Stimulated activated CD8-positive, alpha-beta memory T cell treated with anti-CD3 and anti-CD28 coated beads, Interleukin-15, amount 100 ng/mL, for 1 hour (primary cell): ENCODE results near the gene FKBP5.
"Not testable (repeated sequence)": the region's sequence is repeated elsewhere in the genome, so short reads cannot be mapped to it uniquely, and the experiment has no call there.

Experiments
- DNase-seq: peaks from one replicate; pipeline ENCODE4 v3.0.0-alpha.2; 2020; ENCODE audit warnings: low read depth

Gene FKBP5

DNA sequence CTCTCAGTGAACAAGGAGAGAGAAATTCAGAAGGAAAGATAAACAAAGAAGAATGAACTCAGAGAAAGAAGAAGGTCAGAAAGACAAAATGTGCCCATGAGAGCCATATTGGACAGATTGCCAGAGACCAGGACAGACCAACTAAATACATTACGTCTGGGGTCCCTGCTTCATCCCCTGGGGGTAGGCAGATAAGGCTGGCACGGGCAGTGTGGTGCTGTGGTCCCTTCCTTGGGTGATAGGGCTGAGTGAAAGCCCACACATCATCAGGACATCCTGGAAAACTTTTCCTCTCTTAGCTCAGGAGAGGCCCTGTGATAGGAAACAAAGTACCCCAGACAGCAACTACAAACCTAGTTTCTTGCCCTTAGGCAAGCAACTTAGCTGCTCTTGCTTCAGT, 34.9 kb upstream of the FKBP5 start:
- no peak for DNase-seq

DNA sequence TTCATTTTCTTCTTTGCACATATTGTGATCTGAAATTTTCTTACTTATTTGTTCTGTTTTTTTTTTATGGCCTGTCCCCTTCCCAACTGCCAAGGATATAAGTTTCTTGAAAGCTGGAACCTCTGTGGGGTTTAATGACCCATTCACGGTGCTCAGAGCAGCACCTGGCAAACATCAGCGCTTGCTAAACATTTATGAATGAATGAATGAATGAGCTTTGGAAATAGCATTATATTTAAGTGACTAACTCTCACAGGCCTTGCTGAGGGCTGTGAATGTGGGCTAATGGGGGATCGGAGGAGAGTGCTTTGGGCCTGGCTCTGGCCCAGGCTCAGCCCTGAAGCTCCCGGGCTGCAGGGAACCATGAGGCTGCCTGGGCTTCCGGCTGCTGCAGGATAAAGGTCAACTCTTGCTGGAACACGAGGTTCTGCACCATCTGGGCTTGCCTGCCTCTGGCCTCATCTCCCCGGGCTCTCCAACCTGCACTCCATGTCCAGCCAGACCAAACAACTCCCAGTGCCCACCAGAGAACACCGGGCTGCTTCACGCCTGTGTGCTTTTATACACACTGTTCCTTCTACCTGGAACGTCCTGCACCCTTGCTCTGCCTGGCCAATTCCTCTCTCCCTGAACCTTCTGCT, 33.5 kb upstream of the FKBP5 start:
- DNase-seq = no peak

DNA sequence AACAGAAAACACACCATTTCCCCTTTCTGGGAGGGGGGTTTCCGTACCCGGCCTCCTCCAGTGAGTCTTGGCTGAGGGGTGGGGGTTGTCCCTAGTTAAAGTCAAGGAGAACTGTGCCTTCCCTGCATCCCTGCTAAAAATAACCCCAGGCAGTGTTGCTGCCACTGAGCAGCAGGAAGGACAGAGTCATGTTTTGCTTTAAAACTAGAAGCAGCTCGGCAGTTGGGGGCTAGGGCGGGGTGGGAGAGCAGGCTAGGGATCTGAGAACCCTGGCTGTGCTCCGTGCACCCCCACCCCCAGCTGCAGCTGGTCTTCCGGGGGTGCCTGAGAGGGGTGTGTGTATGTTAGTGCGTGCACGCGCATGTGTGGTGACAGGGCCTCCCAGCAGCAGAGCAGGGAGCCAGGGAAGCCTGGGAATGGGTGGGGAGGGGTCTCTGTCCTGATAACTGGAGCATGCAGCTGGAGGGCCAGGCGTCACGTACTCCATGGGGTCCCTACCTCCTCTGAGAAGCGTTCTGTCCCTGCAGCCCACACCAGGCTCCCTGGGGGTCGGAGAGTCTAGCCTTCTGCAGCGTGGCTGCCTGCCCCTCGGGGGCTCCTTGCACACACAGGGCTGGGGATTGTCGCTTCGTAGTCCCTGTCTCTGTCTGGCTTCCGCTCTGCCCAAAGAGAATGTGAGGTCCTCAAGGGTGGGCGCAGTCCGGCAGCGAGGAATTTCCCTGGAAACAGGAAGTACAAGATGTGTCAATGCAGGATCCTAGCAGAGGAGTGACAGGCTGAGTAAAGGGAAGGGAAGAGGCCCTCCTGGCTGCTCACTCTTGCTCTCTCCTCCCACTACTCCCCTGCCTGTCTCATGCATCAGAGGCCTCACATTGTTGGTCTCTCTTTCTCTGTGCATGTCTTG, 31.4 kb upstream of the FKBP5 start:
- DNase-seq = no peak

DNA sequence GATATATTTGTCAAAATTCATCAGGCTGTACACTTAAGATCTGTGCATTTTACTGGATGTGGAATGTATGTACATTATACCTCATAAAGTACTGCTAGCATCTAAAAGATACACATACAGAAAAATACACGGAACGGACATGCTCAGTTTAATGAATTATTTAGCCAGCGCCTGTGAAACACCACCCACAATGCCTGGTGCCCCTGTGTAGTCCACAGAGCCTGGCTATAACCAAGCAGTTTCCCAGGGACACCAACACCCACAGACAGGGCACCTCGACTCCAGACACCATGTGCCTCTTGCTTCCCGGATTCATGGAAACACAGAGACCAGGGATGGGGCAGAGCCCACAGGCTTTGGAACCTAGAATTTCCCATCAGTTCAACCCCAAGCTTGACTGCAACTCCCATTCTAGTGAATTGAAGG, 30.7 kb upstream of the FKBP5 start:
- no peak for DNase-seq

DNA sequence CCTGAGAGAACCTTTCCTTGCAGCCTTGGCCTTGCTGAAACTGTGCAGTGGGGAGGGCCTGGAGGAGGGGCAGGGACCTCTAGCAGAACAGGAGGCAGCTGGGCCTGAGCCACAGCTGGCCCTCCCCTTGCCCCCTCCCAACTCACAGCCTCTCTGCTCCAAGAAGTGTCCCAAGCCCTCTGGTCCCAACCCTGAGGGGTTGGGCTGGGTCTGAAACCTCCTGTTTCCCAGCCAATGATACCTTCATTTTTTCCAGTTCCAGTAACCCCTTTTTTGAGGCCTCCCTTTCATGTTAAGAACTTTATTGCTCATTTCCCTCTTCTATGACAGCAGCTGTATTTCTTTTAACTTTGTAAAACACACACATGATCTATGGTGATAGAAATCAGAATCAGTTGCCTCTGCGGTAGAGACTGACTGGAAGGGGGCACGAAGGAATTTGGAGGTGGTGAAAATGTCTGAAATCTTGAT, 30.2 kb upstream of the FKBP5 start:
- no peak for DNase-seq

DNA sequence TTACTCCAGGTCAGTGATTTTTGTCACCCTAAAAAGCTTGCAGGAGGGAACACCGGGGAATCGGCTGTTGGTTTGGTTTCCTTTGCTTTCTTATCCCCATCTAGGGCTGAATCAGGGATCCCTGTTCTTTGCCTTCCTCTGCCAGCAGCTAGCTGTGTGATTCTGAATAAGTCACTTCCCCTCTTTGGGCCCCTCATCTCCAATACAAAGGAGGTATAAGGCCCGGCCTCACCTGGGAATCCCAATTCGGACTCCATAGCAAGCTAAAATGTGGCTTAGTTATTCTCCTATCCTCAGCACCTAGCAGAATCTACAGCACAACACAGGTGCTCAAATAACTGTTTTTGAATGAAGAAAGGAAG, 29.6 kb upstream of the FKBP5 start:
- no peak for DNase-seq

DNA sequence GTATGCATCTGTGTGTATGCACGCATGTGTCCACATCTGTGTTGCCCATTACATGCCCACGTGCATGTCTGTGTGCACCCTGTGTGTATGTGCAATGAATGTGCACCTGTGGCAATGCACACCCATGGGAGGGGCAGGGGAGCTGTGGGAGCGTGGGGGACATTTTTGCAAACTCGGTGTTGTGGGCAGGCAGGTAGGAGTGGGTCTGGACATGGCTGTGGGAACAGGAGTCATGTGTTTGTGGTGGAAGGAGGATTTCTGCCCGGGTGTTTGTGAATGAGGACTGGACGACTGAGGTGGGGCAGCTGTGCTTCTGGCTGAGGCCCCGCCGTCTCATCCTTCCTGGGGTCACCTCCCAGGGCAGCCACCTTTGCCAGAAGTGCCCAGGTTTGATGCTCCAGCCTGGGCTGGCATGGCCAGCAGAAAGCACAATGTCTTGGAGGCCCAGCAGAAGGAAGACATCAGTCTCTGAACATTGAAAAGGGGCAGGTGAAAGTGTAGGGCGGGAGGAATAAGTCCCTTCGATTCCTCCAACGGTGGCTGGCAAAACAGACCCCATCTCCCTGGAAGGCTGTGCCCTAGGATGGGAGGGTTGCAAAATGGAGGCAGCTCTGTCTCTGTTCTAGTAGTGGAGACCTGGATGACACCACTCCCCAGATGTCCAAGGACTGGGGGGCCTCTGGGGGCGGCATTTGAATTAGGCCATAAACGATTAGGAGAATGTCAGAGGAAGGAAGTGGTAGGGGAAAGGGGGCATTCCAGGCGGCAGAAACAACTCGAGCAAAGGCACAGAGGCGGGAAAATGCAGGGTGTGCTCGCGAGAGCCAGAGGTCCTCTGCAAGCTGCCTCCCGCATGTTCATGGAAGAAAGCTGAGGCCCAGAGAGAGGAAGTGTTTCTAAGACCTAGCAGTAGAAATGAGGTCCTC, 29.0 kb upstream of the FKBP5 start:
- no peak for DNase-seq

DNA sequence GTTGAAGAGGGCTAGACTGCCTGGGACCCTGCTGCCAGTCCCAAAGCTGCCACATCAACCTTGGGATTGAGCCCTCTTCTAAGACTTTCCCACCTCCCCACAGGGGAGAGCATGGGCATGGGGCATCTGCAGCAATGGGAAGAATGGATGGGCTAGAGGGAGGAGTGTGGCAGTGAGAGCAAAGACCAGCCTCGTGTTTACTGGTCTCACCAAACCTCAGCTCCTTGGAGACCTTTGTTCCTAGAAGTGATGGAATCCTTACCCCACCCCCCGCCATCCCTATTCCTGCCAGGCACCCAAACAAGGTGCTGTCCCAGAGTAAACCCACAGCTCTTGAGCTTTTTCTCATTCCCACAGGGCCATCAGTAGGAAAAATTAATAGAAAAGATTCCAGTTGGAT, 28.1 kb upstream of the FKBP5 start:
- DNase-seq = no peak

DNA sequence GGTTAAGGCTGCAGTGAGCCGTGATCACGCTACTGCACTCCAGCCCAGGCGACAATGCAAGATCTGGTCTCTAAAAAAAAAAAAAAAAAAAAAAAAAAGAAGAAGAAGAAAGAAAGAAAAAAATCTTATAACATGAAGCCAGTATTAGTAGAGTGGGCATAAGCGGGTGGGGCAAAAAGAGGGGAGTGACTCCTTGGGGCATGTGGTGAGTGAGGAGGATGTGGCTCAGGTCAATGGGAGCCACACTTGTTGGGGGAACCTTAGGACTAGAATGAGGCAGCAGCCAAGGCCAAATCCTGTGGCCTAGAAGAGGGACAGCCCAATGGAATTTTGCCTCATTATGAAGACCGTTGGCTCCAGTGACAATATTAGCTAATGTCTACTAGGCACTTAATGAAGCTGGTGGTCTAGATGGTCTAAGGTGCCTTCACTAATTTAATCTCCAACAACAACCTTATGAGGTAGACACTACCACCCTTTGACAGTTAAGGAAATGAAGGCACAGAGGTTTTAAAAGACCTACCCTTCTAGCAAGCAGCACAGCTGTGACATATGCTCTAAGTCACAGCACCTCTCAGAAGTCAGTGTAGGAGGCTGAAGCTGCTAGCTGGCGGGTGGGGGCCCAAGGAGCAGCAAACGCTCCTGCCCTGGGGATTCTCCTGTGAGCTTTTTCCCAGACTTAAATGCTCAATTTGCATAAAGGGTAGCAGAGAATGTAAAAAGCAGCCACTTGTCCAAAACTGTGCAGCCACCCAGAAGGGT, 24.5 kb upstream of the FKBP5 start:
- DNase-seq = no peak

DNA sequence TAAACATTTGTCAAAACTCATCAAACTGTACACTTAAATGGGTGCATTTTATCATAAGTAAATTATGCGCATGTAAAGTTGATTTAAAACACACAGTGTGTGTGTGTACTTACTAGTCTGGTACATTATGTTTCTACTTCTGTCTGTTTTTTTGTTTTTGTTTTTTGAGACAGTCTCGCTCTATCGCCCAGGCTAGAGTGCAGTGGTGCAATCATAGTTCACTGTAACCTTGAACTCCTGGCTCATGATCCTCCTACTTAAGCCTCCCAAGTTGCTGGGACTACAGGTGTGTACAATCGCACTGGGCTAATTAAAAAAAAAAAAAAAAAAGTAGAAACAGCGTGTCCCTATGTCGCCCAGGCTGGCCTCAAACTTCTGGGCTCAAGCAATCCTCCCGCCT, 23.0 kb upstream of the FKBP5 start:
- no peak for DNase-seq

DNA sequence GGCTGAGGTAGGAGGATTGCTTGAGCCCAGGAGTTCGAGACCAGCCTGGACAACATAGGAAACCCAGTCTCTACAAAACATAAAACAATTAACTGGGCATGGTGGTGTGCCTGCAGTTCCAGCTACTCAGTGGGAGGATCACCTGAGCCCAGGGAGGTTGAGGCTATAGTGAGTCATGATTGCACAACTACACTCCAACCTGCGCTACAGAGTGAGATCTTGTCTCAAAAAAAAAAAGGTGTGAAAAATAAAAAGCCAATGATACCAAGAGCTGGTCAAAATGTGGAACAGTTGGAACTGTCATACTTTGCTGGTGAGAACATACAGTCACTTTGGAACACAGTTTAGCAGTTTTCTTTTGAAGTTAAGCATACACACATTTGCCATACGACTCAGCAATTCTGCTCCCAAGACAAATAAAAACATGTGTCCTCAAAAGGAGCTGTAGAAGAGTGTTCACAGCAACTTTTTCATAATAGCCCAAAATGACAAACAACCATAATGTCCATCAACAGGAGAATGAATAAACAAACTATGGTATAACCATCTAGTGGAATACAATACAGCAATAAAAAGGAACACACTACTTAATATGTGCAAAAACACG, 21.6 kb upstream of the FKBP5 start:
- no peak for DNase-seq

DNA sequence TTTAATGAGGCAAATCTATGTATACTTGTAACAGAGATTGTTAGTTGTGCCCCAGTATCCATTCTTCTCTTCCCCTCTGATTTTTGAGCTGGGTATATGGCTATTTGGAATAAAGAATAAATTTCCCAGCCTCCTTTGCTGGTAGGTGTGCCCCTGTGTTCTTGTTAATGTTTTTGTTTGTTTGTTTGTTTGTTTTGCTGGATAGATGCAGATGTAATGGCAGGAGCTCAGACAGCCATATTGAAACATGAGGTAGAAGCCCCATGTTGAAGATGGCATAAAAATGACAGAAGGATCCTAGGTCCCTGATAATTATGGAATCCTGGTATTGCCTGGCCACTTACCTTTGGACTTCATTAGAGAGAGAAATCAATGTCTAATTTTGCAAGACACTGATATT, 19.9 kb upstream of the FKBP5 start:
- DNase-seq = no peak

DNA sequence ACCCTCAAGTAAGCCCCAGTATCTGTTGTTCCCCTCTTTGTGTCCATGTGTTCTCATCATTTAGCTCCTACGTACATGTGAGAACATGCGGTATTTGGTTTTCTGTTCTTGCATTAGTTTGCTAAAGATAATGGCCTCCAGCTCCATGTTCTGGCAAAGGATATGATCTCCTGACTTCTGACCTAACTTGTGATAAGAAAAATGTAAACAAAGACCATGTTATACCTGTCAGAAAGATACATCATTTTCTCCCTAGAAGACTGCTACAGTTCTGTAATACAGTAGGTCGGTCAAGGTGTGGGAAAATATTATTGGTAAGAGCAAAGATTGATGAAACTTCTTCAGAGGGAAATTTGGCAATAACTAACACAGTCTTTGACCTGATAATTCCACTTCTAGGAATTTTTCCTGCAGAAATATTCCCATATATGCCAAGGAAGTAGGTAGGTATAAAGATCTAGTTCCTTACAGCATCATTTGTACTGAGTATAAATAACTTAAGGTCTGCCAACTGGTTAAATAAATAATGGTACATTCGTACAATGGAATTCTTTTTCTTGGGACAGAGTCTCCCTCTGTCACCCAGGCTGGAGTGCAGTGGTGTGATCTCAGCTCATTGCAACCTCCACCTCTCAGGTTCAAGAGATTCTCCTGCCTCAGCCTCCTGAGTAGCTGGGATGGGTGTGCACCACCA, 19.1 kb upstream of the FKBP5 start:
- no peak for DNase-seq

DNA sequence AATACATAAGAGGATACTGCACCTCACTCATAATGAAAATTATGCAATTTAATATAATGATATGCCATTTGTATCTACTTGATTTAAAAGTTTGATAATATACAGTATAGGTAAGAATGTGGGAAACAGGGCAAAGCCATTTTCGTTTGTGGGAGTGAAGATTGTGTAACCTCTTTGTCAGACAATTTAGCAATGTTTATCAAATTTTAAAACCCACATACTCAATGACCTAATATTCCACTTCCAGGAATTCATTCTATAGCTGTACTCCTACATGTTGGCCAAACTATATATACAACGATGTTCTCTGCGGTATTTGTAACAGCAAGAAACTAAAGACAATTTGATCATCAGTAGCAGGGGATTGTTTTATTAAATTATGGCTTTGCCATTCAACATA, 17.8 kb upstream of the FKBP5 start:
- DNase-seq = no peak

DNA sequence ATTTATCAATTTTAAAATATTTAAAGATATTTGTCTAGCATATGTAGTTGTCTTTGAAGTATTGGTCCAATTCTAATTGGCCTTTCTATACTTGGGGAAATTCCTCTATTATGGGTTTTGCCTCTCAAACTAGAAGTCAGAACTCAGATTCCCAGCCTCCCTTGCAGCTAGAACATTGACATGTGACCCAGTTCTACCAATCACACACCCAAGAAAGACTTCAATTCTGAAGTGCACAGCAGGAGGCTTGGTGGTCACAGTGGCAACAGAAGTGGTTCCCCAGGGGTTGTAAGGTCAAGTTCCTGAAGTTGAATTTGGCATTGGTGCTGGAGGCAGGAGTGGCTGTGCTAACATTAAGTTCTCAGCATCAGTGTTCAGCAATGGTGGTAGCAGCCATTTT, 14.8 kb upstream of the FKBP5 start:
- DNase-seq = no peak

DNA sequence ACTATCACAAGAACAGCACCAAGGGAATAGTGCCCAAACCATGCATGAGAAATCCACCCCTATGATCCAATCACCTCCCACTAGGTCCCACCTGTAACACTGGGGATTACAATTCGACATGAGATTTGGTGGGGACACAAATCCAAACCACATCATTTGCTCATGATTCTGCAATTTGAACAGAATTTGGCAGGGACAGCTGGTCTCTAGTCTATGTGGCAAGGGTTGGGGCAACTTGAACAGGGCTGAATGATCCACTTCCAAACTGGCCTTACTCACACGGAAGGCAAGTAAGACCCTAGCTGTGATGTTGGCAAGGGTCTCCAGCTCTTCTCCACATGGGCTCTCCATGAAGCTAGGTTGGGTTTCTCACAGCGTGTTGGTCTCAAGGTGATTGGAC, 10.1 kb upstream of the FKBP5 start:
- no peak for DNase-seq

DNA sequence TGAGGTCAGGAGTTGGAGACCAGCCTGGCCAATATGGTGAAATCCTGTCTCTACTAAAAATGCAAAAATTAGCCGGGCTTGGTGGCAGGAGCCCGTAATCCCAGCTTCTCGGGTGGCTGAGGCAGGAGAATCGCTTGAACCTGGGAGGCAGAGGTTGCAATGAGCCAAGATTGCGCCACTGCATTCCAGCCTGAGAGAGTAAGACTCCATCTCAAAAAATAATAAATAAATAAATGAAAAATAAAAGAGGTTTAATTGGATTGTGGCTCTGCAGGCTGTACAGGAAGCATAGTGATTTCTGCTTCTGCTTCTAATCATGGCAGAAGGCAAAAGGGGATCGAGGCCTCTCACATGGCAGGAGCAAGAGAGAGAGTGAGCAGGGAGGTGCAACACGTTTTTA, 9.7 kb upstream of the FKBP5 start:
- DNase-seq = not testable (repeated sequence)

DNA sequence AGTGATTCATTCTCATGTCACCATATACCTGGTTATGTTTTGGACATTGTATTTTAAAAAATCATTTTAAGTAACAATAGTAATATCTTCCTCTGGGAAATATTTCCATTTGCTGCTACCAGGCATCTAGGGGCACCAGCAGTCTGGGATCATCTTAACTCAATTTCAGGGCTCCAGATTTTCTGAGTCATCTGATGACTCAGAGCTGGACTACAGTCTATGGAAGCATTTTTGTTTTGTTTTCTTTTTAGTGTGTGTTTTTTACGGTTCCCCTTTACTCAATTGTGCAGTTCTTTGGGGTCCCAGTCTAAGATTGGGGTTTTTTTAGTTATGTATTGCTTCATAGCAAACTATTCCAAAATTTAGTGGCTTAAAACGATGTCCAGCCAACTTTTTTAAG, 5.7 kb upstream of the FKBP5 start:
- no peak for DNase-seq

DNA sequence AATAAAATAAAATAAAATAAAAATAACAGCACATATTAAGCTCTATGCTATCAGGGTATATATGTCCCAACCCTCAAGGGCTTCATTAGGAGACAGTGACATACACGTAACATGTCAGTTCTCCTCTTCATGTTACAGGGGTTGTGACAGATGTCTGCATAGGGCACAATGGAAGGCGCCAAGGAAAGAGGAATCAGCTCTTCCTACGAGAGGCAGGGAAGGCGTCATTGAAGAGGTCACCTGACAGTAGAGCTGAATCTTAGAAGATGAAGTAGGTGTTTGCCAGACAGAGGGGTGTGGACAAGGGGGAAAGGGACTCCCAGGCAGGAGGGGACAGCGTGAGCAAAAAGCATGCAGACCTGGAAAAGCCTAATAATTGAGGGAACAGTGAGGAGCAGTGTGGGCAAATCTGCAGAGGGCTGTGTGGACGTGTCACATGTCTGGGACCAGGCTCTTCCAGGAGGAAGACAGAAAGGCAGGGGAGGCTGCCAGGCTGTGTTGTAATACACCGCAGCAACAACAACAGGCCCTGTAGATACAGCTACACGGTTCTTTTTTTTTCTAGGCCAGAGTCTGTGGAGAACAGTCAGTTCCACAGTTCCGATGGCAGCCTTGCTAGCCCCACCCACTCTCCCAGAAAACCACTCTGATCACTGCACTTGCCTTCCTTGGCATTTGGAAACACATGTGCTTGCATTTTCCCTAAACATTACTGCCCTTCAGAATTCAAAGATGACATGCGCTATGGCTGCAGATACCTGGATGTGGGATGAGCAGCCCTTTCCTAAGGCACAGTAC, 2.5 kb upstream of the FKBP5 start:
- no peak for DNase-seq

DNA sequence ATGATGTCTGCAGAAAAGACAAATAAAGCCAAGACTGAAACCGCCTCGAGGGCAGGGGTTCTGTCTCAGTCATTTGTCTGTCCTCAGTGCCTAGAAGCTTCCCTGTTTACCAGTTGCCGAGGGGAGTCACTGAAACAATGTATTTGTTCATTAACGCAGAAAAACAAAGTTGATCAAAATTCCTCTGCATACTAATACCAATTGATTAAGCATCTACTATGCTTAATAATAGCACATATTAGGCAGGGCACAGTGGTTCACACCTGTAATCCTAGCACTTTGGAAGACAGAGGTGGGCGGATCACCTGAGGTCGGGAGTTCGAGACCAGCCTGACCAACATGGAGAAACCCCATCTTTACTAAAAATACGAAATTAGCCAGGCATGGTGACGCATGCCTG, 1.8 kb upstream of the FKBP5 start:
- no peak for DNase-seq
